NCI-H2227 treated with DMSO at 0.1 percent for 48 hours (cell line): ENCODE results near the gene SEZ6L.

Source experiments
- DNase-seq: peaks from one replicate; lab custom pipeline; 2025; lab: John Stamatoyannopoulos, UW

The SEZ6L gene

DNA sequence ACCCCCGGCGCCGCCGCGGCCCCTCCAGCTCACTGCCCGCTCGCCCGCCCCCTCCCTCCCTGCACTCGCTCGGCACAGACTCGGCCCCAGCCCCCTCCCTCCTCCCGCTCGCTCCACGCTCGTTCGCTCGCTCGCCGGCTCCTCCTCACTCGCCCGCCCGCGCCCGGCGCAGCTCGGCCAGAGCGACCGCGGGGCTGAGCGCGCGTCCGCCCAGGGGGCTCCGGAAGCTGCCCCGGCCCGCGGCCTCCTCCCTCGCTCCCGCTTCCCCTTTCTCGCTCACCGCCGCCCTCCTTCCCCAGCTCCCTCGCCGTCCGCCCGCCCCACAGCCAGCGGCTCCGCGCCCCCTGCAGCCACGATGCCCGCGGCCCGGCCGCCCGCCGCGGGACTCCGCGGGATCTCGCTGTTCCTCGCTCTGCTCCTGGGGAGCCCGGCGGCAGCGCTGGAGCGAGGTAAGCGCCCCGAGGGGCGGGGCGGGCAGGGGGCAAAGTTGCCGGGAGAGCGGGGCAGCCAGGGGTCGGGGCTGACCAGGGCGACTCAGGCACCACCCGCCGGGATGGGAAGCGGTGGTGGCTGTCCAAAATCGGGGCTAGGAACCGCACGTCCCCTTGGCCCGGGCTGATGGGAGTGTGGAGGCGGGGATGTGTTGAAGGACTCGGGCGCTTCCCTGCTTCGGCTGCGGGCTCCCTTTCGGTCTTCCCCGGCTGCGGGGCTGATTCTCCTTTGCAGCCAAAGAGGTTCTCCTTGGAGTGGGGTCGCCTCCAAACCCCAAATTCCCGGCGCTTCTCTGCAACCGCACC lies at the start of gene SEZ6L:
TSS of gene SEZ6L (plus strand) at position 148 of the 797 bp plus-strand sequence. CDS start at position 356, 208 bp downstream.
- peak; percentile 22 for DNase-seq

DNA sequence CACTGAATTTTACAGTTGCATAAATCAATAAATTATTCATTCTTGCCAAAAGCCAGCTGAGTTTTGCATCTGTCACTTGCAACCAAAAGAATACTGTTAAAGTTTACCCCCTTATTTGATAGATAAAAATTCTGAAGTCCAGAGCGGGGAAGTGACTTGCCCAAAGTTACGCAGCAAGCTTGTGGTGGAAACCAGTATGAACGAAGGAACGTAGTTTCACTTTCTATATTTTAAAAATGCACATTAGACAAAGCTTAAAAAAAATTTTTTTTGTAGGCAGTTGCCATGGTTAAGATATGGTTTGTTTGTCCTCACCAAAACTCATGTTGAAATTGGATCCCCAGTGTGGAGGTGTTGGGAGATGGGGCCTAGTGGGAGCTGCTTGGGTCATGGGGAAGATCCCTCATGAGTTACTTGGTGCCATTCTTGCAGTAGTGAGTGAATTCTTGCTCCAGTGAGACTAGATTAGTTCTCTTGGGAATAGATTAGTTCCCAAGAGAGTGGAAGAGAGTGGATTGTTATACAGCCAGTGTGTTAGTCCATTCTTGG lies 46.3 kb upstream of the SEZ6L start:
- DNase-seq = no peak

DNA sequence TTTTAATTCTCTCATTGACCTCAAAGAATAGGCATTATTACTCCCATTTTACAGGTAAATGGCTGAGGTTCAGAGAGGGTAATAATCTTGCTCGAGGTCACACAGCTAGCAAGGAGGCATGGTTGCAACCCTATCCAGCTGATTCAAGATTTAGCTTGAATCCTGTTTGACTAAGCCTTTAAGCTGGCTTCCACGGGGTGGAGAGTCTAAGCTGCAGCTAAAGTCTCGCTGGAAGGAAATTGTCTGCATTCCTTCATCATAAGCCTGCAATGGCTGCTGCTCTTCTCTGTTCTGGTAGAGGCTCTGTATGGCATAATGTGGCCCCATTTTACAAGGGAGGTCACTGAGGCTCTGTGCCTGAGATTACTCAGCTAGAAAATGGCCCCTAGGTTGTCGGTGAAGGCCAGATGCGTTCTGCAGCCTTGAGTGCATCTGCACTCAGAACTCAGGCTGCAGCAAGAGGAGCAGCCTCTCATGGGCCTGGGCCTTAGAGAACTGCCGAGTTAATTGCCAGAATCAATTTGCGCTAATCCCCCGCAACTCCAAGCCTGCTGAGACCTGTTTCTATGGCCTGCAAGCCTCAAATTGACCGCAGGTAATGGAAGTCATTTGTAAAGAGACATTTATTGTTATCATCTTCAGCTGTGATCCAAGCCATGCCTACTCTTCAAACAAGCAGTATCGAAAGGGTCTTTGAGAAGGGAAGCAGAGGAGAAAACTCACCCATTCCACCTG lies 44.1 kb upstream of the SEZ6L start:
- DNase-seq = peak; percentile 39

DNA sequence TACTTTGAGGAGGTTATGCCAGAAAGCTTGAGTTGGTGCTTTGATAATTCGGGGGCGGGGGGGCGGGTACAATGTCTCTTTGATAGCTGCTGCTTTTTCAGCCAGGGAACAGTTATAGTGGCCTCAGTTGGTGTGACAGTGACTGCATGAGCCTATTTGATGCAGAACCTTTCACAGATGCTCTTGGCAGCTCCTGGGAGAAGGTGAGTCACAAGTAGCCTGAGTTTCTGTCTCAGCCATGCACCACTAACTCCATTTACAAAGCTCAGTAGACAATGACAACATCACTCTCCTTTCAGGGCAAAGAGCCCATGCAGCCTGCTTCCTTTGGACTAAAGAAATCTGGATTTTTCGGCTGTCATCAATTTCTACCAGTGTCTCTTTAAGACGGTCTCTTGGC lies 42.1 kb upstream of the SEZ6L start:
- DNase-seq = no peak

DNA sequence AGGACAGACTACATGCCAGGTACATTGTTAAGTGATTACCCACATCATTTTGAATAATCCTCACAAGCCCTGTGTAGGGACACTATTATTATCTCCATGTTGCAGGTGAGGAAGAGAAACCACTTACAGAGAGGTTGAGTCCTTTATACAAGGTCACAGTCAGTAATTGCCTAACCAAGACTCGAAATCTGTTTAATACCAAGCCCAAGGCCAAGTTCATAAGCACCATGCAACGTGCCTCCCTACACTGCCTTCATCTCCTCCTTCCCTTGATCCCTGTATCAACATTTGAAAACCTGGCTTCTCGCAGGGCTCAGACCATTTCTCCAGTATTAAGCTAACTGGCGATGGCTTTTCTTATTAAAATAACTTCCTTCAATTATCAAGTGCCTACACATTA lies 41.7 kb upstream of the SEZ6L start:
- peak; percentile 21 for DNase-seq

DNA sequence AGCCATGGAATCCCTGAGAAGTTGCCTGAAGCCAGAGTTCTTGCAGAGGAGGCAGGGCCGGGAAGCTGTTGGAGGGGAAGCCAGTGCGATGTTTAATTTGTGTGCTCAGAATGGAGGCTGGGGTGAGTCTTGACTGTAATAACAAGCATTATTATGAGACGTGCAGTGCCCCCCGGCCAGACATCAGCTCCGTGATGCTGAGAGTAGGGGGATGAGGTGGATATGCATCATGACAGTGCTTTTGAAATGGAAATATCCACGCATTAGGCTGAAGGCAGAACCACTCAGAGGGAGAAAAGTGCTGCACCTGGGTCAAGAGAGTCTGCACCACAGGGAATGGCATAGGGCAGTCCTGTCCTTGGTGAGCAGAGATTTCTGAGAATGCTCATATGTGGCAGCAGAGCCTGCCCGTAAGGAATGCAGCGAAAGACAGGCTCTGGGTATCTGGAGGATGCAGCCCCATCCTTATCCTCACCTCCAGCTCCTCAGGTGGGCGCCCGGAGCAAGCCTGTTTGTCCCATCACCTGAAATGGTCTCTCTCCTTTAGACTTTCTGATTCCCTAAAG lies 37.6 kb upstream of the SEZ6L start:
- peak; percentile 7 for DNase-seq

DNA sequence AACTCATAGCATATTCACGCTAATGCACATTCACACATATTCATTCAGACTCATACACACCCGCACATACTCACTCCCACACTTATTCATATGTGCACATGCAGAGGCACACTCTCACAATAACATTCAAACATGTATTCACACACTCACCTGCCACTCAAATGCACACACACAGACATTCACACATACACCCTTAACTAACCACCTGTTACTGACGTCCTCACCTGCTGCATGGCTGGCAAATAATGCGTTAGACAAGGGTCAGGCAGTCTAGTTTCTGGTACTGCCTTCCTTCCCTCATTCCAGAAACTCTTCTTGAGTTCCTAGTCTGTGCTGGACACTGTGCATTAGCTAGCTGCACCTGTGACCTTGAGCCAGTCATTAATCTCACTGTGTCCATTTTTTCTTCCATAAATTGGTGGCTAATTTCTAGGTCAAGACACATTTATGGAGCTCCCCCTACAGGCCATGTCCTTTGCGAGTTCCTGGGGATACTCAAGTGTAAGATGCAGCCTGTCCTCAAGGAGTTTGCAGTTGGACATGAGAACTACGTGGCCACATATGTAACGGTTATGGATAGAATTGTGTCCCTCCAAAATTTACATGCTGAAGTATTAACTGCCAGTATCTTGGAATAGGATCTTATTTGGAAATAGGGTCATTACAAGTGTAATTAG lies 34.5 kb upstream of the SEZ6L start:
- no peak for DNase-seq

DNA sequence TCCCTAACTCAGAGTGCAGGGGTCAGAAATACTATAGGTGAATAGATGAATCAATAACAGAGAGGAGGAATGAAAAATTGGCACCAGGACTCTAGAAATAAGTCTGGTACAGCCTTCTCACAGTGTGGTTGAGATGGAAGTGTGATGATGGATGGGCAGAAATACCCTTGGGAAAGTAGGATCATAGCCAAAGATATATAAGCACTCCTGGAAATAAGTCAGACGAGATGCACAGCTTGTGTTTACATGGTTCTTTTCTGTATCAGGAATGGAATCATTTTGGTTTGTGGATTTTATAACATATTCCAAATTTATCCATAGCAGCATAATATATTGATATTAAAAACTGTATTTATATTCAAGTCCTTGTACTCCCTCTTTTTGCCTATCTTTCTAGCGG lies 33.5 kb upstream of the SEZ6L start:
- DNase-seq = no peak

DNA sequence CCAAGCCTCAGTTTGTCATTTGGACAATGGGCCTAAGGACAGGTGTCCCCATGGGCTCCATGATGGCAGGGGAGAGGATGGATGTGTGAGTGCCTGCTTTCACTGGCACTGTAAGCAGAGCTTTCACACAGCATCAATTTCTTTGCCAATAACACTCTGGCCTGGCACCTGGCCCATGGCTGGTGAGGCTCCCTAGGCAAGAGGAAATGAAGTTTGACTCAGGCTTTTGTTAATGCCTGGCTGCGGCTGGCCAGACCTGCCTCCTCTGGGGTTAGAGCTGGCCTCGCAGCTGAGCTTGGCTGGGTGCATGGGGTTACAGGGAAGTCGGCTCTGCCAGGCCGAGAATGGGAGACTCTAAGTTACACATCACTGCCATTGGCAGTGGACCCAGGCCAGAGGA lies 30.0 kb upstream of the SEZ6L start:
- DNase-seq = no peak

DNA sequence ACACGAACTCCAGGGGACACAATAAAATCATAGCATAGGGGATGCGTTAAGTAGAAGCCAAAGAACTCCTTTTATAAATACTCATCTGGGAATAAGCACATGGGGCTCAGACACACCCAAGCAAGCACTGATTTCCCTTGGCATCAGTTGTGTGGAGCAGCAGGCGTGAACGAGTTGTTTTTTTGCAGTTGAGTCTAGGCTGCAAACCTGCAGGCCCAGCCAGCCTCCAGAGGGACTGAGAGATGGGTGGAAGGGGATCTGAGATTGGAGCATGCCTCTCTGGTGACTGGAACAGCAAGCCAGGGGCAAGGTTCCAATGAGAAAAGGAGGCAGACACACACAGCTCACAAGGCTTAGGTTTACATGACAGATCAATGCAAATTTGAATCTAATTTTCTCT lies 27.4 kb upstream of the SEZ6L start:
- no peak for DNase-seq

DNA sequence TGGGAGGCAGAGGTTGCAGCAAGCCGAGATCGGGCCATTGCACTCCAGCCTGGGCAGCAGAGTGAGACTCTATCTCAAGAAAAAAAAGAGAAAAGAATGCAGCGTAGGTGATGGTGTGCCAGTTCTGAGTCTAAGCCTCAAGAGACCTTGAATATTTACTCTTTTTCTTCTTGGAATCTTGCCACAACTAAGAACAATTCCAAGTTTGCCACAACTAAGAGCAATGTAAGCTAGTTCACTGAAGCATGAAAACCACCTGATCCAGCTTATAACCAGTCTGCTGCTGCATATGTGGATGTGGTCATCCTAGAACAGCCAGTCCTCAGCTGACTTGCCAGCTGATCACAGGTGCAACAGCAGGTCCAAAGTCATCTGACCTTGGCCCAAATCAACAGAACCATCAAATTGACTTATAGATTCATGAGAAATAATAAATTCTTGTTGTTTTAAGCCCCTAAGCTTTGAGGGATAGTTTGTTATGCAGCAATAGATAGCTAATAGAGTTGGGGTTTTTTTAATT lies 25.4 kb upstream of the SEZ6L start:
- DNase-seq = no peak

DNA sequence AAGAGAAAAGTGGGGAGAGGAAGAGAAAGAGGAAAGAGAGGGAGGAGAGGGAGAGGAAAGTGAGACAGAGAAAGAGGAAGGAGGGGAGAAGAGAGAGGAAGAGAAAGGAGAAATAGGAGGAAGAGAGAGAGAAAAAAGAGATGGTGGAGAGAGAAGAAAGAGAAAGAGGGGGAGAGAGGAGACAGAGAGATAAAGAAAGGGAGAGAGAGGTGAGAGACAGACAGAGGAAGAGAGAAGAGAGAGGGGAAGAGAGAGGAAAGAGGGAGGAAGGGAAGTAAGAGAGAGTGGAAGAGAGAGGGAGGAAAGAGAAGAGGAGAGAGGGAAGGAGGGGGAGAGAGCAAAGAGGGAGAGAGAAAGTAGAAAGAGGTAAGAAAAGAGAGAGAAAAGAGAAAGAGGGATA lies 9.4 kb upstream of the SEZ6L start:
- no peak for DNase-seq

DNA sequence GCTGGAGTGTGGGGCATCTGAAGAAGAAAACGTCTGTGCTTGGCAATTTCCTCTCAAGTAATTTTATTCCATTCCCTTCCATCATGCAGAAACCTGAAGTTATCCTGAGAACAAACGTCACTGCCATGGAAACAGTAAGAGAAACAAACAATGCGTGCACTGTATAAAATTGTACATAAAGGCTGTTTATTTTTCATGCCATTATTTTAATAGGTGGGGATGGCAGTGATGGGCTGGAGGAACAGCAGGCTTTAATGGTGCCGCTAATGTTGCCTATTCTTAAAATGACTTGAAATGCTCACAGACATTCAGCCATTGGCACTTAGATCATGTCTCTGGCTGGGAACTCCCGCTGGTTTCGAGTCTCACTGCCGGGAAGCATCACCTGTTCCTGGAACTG lies 7.5 kb upstream of the SEZ6L start:
- DNase-seq = peak; percentile 92

DNA sequence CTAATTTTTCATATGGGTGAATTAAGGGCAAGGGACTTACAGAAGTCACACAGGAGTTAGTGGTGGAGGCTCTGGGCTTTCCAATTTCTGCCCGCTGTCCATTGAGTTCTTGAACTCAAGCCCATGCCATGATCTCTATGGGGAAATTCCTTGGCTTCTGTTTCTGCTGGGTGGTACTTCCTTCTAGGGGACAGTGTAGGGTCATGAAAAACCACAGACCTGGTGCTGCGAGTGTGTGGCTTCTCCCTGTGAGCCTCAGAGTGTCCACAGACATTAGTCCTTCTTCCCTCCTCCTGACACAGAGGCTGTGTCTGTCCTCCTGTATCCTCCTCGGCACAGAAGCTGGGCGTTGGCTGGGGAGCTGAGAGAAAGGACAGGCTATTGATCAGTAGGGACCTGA lies 6.3 kb upstream of the SEZ6L start:
- no peak for DNase-seq

DNA sequence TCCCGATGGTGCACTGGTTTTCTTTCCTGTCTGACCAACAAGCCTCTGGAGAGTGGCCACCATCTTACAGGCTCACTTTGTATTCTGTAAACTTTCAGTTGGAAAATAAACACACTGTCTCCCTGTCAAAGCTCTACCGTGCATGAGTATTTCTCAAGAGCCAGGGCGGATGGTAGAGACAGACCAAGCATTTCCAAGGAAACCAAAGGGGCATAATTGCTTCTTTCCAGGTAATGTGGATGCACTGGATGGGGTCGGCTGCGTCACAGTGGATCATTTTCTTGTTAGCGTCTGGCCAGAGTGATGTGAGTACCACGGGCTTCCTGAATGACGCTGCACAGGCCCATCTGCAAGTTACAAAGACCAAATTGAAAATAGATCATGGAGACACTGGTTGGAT lies 5.1 kb upstream of the SEZ6L start:
- DNase-seq = peak; percentile 8

DNA sequence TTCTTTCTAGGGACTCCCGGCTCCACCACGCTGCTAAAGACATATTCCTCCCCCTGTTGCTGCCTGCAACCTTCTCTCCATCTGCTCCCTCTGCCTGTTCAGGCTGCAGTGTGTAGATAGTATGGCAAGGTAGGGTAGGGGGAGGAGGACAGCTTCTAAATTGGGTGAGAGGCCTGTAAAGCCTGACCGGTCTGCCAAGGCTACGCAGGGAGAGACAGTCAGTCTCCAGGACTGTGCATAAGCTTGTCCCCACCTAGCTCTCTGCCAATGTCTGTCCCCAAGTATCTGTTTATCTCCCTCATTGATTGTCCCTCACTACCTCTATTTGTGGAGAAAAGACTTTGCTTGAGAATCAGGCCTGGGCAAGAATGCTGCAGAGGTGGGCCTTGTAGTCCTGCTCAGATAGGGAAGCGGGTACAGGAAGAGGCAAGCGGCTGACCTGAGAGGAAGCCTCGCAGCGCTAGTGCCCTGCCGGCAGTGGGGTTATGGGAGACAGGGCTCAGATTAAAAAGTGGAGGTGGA lies 871 bp upstream of the SEZ6L start:
- no peak for DNase-seq

DNA sequence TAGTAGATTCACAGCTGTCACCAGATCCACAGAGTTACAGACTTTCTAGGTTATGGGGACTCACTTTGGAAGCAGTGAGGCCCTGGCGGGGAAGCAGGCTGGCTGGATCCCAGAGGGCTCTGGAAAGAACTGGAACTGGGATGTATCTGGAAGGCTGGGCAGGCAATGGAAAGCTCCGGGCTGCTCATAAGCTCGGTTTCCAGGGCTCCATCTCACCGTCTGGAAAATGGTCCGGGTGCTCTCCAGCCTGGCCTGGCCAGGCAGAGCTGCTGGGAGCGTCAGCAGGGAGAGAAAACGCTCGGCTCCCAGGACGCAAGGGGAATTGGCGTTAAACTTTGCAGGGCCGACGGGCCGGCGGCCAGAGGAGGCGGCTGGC lies 335 bp upstream of the SEZ6L start:
- no peak for DNase-seq

DNA sequence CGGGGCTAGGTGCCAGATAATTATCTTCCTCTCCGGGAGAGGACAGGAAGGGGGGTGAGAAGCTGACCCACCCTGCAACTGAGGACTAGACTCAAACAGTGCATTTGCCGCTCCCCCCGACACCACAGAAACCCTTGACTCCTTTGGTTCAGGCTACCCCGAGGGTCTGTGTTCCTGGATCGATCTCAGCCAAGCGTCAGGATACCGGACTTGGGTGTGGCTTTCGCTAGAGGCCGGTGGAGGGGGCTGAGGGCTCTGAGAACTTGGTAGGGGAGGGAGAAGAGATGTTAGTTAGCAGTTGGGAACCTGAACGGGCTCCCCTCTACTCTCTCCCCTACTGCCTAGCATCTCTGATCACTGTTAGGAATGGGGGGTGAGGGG lies 840 bp downstream of the SEZ6L start:
- no peak for DNase-seq

DNA sequence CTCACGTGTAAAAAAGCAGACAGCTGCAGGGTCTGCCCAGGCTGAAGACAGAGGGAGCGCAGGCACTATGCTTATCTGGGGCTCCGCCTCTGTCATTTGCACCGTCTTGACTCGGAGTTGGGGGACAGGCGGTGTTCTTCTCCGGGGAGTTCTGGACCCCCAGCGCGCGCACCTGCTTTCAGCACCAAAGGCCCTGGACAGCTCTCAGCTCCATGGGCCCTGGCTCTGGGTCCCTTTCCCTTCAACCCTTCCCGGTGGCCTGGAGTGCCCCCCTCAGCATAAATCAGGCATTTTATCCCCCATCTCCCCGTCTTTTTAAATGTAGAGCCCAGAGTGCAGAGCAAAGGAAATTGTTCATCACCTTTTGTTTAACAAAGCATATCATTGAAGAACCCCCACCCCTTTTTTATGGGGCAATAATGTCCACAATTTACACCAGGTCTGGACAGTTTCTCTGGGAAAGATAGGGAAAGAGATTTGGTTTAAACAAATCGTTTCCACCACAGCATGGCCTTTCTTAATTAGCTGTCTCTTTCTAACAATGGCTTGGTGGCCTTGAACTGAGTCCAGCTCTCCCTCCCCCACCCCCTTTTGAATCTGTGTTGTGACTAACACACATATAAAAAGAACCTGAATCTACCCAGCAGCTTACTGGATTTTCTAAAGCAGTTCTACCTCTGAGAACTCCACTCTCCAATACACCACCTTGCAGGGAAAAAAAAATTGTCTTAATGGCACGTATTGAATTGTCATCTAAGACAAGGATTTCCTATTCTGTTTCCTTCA lies 1.7 kb downstream of the SEZ6L start:
- DNase-seq = peak; percentile 12

DNA sequence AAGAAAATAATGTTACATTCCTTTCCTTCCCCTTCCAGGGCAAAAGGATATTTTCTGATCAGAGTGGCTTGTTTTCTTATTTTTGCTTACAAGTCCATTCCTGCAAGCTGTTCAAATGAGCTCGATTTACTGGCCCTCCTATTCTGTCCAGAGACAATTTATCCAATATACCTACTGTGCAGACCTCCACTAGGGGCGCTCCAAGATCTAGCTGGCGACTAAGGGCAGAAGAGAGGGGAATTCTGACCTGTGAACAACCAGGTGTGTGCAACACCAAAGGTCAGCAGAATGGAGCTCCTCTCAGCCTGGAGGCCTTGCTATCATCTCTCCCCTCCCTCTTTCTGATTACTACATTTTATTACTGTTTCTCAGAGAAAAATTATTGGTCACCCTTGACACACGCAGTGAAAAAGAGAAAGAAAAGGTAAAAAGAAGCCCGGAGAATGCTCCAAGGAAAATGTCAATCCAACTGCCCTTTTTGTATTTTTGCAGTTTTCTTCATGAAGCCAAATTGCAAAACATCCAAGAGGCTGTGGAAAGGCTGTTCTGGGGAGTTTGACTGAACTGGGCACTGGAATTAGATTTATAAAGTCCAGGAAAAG lies 3.2 kb downstream of the SEZ6L start:
- DNase-seq = peak; percentile 28

DNA sequence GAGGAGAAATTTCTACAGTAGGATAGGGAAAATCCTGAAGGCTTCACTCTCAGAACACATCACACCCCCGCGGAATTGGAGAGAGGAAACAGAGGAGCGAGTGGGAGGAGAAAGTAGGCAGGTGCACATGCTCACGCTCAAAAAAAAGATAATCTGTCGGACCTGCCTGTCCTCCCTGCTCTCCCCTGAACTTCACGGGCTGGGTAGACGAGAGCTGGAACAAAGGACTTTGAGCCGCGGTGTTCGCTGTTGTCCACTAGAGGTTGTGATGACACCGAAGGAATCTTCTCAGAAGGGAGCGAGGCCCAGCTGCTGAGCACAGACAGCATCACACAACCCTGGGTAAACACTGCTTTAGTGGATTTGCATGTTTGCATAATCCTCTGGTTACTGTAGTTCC lies 5.0 kb downstream of the SEZ6L start:
- DNase-seq = peak; percentile 13
